ENCODE results near the gene RABEP2. TPM values are rescaled to one million over a fixed set of nuclear protein-coding genes. Genes with fewer than 3 reads are reported as not detected.

The RABEP2 gene
- total RNA-seq, 1 experiment from 2014 or later, result 48.5 TPM

DNA sequence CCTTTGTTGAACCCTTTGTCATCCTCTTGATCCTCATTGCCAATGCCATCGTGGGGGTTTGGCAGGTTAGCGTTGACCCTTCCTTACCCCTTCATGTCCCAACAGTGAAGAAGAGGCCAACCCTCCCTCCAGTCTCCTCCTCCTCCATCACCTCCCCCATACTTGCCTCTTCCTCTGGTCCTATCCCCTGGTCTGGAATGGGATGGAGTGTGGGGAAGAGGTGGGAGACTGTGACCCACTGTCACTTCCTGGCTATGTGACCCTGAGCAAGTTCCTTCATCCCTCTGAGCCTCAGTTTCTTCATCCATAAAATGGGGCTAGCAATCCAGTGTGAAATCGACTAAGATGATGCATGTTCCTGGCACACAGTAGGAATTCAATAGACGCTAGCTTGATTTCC, 44.1 kb downstream of the RABEP2 start:
- intact Hi-C loops (cut with micrococcal nuclease; ENCODE audit: unreplicated experiment), result no loop called here
- ChIA-PET POLR2A (ENCODE audit: unreplicated experiment) (no interaction called here), CTCF (no interaction called here)
- Histone ChIP-seq H3K4me2 (no peak overlapping the region), H2AFZ (no peak overlapping the region), H3K4me3 (no peak overlapping the region), H3K9me3 (ENCODE audit: insufficient read depth, low read depth) (no peaks in the 10 kb centered on the region), H3F3A (ENCODE audit: insufficient read depth, low read depth) (peaks cover 5% of the 10 kb centered on the region; the same call in 1 of the 2 replicates), H3K4me1 (replicated peaks; ENCODE audit: insufficient read depth) (peaks cover 6% of the 10 kb centered on the region; the same call in 1 of the 2 replicates), H3K27me3 (ENCODE audit: insufficient read depth, low read depth) (no peaks in the 10 kb centered on the region), H4K20me1 (ENCODE audit: insufficient read depth) (no peaks in the 10 kb centered on the region), H3K27ac (no peak overlapping the region), H3K79me2 (ENCODE audit: low read depth) (no peaks in the 10 kb centered on the region), H3K36me3 (ENCODE audit: low read depth) (no peaks in the 10 kb centered on the region), H3K9me2 (ENCODE audit: insufficient read depth) (no peaks in the 10 kb centered on the region)
- TF ChIP-seq EZH2 (IDR thresholded peaks at IDR 0.05; ENCODE audit: low read depth), result no peak
- TF ChIP-seq, protein P1, sequence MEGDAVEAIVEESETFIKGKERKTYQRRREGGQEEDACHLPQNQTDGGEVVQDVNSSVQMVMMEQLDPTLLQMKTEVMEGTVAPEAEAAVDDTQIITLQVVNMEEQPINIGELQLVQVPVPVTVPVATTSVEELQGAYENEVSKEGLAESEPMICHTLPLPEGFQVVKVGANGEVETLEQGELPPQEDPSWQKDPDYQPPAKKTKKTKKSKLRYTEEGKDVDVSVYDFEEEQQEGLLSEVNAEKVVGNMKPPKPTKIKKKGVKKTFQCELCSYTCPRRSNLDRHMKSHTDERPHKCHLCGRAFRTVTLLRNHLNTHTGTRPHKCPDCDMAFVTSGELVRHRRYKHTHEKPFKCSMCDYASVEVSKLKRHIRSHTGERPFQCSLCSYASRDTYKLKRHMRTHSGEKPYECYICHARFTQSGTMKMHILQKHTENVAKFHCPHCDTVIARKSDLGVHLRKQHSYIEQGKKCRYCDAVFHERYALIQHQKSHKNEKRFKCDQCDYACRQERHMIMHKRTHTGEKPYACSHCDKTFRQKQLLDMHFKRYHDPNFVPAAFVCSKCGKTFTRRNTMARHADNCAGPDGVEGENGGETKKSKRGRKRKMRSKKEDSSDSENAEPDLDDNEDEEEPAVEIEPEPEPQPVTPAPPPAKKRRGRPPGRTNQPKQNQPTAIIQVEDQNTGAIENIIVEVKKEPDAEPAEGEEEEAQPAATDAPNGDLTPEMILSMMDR (conservative IDR thresholded peaks at IDR 0.05), result no peak
- no TSS peak for BruUV-seq (replicated peaks)
- no peak for DNase-seq

DNA sequence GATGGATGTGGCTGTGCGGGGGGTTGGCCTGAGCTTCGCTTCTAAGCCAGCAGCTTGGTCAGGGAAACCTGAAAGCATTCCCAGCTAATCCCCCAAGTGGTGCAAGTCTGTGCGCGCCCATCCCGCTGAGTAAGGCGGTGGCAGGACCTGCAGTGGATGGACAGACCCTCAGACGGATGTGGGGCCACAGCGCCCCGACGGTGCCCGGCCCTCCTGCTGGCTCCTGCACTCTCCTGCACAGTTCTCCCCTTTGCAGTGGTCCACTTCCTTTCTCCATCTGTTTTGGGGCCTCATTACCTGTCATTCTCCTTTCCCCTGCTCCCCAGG, 44.5 kb downstream of the RABEP2 start:
- DNase-seq, result no peak
- POLR2A ChIA-PET (ENCODE audit: unreplicated experiment), result no interaction called here
- H3K9me3 ChIP-seq (ENCODE audit: insufficient read depth, low read depth), result no peaks in the 10 kb centered on the region
- H3K36me3 ChIP-seq (ENCODE audit: low read depth), result no peaks in the 10 kb centered on the region
- no TSS peak for BruUV-seq (replicated peaks)
- peaks cover 9% of the 10 kb centered on the region; the same call in 1 of the 2 replicates for H3F3A ChIP-seq (ENCODE audit: insufficient read depth, low read depth)
- no peaks in the 10 kb centered on the region for H3K79me2 ChIP-seq (ENCODE audit: low read depth)
- CTCF ChIA-PET, result no interaction called here
- no peak overlapping the region for H2AFZ ChIP-seq
- no peak overlapping the region for H3K27ac ChIP-seq
- H3K9me2 ChIP-seq (ENCODE audit: insufficient read depth), result no peaks in the 10 kb centered on the region
- no peak overlapping the region for H3K4me2 ChIP-seq
- TF ChIP-seq, protein P1 (conservative IDR thresholded peaks at IDR 0.05), result no peak
- no peak for TF ChIP-seq EZH2 (IDR thresholded peaks at IDR 0.05; ENCODE audit: low read depth)
- intact Hi-C loops (cut with micrococcal nuclease; ENCODE audit: unreplicated experiment), result no loop called here
- H3K4me3 ChIP-seq, result no peak overlapping the region
- peaks cover 6% of the 10 kb centered on the region; the same call in 1 of the 2 replicates for H3K4me1 ChIP-seq (replicated peaks; ENCODE audit: insufficient read depth)
- no peaks in the 10 kb centered on the region for H3K27me3 ChIP-seq (ENCODE audit: insufficient read depth, low read depth)
- no peaks in the 10 kb centered on the region for H4K20me1 ChIP-seq (ENCODE audit: insufficient read depth)

DNA sequence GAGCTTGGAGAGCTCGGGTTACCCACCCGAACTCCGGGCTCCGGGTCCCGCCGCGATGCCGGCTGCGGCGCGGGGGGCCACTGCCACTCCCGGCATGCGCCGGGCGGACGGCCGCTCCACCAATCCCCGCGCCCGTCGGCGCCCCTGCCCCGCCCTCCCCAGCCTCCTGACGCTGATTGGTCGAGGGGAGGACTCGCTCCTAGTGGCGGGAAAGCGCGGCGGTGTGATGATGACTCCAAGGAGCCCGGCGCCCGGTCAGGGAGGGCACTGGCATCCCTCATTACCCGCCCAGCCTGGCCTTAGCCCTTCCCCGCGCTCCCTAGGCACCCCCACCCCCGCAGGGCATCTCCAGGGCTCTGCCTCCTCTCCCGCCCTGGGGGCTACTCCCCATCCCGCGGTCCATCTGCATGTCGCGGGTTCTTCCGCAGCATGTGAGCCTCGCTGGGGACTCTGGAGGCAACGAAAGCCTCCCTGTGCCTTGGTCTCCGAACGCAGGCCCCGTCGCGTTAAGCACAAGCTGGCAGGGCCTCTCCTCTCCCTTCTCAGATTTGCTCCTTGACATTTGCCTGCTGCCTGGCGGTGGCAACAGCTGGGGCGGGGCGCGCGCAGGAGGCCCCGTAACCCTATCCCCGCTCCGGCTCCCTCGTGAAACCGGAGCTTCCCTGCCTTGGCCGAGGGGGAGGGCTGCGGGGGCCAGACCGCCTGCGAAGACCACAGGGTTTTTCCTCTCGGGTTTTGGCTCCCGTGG, 45.0 kb downstream of the RABEP2 start:
- Histone ChIP-seq H3K27me3 (ENCODE audit: insufficient read depth, low read depth) (no peaks in the 10 kb centered on the region), H3K9me3 (ENCODE audit: insufficient read depth, low read depth) (no peaks in the 10 kb centered on the region), H3K79me2 (ENCODE audit: low read depth) (no peaks in the 10 kb centered on the region), H3K4me1 (replicated peaks; ENCODE audit: insufficient read depth) (peaks cover 6% of the 10 kb centered on the region; the same call in 1 of the 2 replicates), H3K9me2 (ENCODE audit: insufficient read depth) (no peaks in the 10 kb centered on the region), H3K4me2 (peak overlapping the region; percentile 98), H2AFZ (peak overlapping the region; percentile 88), H3K27ac (no peak overlapping the region), H4K20me1 (ENCODE audit: insufficient read depth) (no peaks in the 10 kb centered on the region), H3K36me3 (ENCODE audit: low read depth) (no peaks in the 10 kb centered on the region), H3K4me3 (peak overlapping the region; percentile 71), H3F3A (ENCODE audit: insufficient read depth, low read depth) (peaks cover 11% of the 10 kb centered on the region; the same call in 1 of the 2 replicates)
- CTCF ChIA-PET, result interaction anchor here (0.5 to 0.6 kb wide), 2 partner anchors 17 to 21 kb away, joined by 4 read pairs; no protein-coding TSS in a partner anchor
- peak; percentile 69 to 84 for DNase-seq
- BruUV-seq (replicated peaks), result no TSS peak
- intact Hi-C loops (cut with micrococcal nuclease; ENCODE audit: unreplicated experiment), result loop anchor here (5.0 kb wide), 1 partner anchor 67 kb away; no protein-coding TSS in a partner anchor
- TF ChIP-seq, protein P1 (conservative IDR thresholded peaks at IDR 0.05), result no peak
- no peak for TF ChIP-seq EZH2 (IDR thresholded peaks at IDR 0.05; ENCODE audit: low read depth)
- POLR2A ChIA-PET (ENCODE audit: unreplicated experiment), result no interaction called here

All from PC-9 (cell line).